KMS-11 (cell line): ENCODE measurements around the gene GGCX.
A peak's percentile ranks its signal among the peaks of the same experiment; 100 is the strongest.
"Not testable (repeated sequence)": the region's sequence is repeated elsewhere in the genome, so short reads cannot be mapped to it uniquely, and the experiment has no call there.

Source experiments
- H2AFZ ChIP-seq: fragments of 200-600 bp; sonication (generic); 2 replicates; pipeline ENCODE4 v1.6.1; 2016; ENCODE audit warnings: antibody characterized with exemption, mixed run types, low read depth
- H3K27ac ChIP-seq: fragments of 200-600 bp; sonication (generic); 2 replicates; pipeline ENCODE4 v1.6.1; 2016; ENCODE audit warnings: mild to moderate bottlenecking, mixed run types
- H3K27me3 ChIP-seq: fragments of 200-600 bp; sonication (generic); 2 replicates; pipeline ENCODE4 v1.6.1; 2017; ENCODE audit warnings: mild to moderate bottlenecking, low read depth, mixed run types, moderate library complexity; ENCODE audit not compliant: insufficient read depth
- H3K36me3 ChIP-seq: fragments of 200-600 bp; sonication (generic); 2 replicates; pipeline ENCODE4 v1.6.1; 2017; ENCODE audit warnings: mild to moderate bottlenecking, mixed run types; ENCODE audit not compliant: insufficient read depth
- H3K4me1 ChIP-seq: fragments of 200-600 bp; sonication (generic); 2 replicates; pipeline ENCODE4 v1.6.1; 2016; ENCODE audit warnings: mild to moderate bottlenecking, low read depth, mixed run types; ENCODE audit not compliant: poor library complexity, severe bottlenecking
- H3K4me2 ChIP-seq: fragments of 200-600 bp; sonication (generic); 2 replicates; pipeline ENCODE4 v1.7.0; 2016; ENCODE audit warnings: mild to moderate bottlenecking, mixed run types
- H3K4me3 ChIP-seq: fragments of 200-600 bp; sonication (generic); IDR thresholded peaks from 2 replicates; pipeline ENCODE4 v1.6.1; 2017; ENCODE audit warnings: low read depth, low read length, mixed read lengths; ENCODE audit not compliant: insufficient read depth
- H3K79me2 ChIP-seq: fragments of 200-600 bp; sonication (generic); 2 replicates; pipeline ENCODE4 v1.6.1; 2016; ENCODE audit warnings: low read depth, mixed run types; ENCODE audit not compliant: insufficient read depth
- H3K9ac ChIP-seq: fragments of 200-600 bp; sonication (generic); 2 replicates; pipeline ENCODE4 v1.6.1; 2016; ENCODE audit warnings: mild to moderate bottlenecking, mixed run types
- H4K20me1 ChIP-seq: fragments of 200-600 bp; sonication (generic); 2 replicates; pipeline ENCODE4 v1.6.1; 2016; ENCODE audit warnings: mild to moderate bottlenecking, mixed run types; ENCODE audit not compliant: insufficient read depth
- CTCF ChIP-seq: fragments of 200-600 bp; sonication (generic); conservative IDR thresholded peaks from 2 replicates; pipeline ENCODE4 v1.6.1; 2017; ENCODE audit warnings: low read depth, mild to moderate bottlenecking, antibody characterized with exemption, low read length, moderate library complexity, mixed read lengths

GGCX gene

DNA sequence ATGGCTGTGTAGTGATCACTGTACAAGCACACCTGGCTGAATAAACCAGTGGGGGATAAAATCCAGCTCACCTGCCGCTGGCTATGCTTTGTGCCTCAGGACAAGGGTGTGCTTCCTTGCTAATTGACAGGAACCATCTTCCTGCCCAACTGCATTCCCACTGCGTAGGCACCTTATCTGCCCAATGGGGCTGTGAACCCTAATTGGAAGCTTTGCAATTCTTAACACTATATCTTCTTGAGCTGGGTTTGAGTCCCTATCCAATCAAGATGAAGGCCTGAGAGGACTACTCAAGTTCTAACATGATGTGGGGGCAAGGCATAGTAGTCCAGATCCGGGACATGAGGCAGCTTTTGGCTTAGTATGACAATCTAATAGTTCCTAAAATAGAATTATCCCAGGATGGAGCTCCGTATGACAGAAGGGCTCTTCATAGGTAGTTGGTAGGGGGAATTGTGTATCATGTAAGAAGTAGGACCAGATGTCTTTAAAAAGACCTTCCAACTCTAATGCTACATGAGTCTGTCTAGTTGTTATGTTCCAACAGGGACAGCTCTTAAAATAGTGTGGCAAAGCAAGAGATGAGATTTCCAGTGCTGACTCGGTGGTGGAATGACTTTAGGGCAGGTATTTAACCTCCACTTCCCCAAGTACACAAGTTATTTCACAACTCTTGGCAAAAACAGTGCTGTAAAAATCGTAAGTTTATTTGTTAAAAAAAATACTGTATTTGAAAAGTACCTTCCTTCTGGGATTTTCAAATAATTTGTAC, 43.5 kb upstream of the GGCX start:
- Histone ChIP-seq H3K27me3 (no peaks in the 10 kb centered on the region), H2AFZ (no peak overlapping the region), H3K4me3 (no peak overlapping the region), H3K9ac (no peak overlapping the region), H3K4me2 (no peak overlapping the region), H3K27ac (no peak overlapping the region), H4K20me1 (no peaks in the 10 kb centered on the region), H3K36me3 (no peaks in the 10 kb centered on the region), H3K79me2 (no peaks in the 10 kb centered on the region), H3K4me1 (peaks cover 17% of the 10 kb centered on the region)
- TF ChIP-seq CTCF: no peak

GRCh38 chr2:85604133-85604444, 42.8 kb upstream of the GGCX start:
- not testable (repeated sequence) for H3K4me2 ChIP-seq, H4K20me1 ChIP-seq, H2AFZ ChIP-seq, H3K27ac ChIP-seq, H3K9ac ChIP-seq, H3K79me2 ChIP-seq, H3K27me3 ChIP-seq, H3K36me3 ChIP-seq, H3K4me3 ChIP-seq
- H3K4me1 ChIP-seq: peaks cover 17% of the 10 kb centered on the region

DNA sequence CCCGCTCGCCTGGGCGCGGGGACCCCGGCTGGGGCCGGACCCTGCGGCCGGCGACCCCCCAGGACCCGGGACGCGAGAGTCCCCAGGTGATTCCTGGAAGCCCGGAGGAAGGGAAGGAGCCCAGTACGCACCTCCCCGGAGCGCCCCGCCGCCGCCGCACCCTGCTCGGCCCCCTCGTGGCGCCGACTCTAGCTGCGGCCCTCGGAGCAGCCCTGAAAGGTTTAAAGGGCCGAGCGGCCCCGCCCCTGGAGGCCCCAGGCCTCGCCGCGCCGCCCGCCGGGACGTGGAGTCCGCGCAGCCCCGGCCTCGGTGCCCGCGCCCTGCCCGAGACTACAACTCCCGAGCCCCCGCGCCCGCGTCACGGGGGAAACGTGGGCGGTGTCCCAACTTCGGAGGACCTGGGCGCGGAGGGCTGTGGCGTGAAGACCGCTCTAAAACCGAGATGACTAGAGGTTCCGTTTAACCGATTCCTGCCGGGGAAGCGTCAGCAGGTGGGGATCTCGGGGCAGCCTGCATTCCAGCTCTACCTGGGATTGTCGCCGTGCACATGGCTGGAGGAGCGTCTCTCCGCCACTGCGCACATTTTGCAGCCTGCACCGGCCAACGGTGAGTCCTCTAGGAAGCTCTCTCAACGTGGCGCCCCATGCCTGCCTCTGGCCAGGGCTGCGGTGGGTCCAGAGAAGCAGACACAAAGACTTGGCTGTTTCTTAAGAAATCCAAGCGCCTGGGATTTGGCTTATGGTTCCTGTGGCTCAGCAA, 41.4 kb upstream of the GGCX start, which contains the start of gene TMEM150A:
Gene TMEM150A (minus strand): TSS at position 223 of the 759 bp plus-strand sequence. CDS start 750 bp downstream, outside the sequence.
- Histone ChIP-seq H2AFZ (peak within 1 kb of the TSS; percentile 80), H3K36me3 (no peaks in the 10 kb centered on the region), H3K27ac (no peak within 1 kb of the TSS), H3K4me1 (peaks cover 17% of the 10 kb centered on the region), H4K20me1 (no peaks in the 10 kb centered on the region), H3K4me3 (peak within 1 kb of the TSS; percentile 92), H3K79me2 (no peaks in the 10 kb centered on the region), H3K4me2 (peak within 1 kb of the TSS; percentile 67), H3K27me3 (no peaks in the 10 kb centered on the region), H3K9ac (peak within 1 kb of the TSS; percentile 41; the same call in 1 of the 2 replicates)
- TF ChIP-seq CTCF: no peak

DNA sequence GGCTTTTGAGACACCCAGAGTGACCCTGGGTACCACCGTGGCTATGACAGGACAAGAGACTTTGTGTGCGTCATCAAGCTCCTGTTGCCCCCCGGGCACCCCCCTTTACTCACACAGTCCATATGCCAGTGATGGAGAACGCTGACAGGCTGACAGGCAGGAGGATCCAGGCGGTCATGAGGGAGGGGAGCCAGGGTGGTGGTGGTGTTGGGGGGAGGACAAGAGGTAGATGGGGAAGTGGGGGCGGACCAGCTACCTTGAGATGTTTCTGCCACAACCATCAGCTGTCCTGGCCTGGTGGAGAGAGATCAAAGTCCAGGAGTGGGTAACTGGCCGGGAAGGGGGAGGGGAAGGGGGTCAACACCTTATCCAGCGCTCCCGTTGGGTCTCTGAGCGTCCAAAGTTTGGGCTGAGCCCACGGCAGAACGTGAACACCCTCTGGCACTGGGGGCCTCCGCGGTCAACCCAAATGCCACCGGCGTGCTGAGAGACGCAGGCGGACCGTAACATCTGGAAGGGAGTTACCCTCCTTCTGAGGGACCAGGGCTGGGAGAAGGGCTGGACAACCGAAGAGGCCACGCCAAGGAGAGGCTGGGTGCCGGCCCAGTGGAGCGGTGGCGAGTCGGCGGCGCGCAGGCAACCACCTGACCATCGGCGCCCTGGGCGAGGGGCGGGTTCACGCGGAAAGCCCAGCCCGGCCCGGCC, 40.6 kb upstream of the GGCX start:
- no peak overlapping the region for H3K27ac ChIP-seq
- no peaks in the 10 kb centered on the region for H3K36me3 ChIP-seq

More for the DNA sequence above, 40.6 kb upstream of the GGCX start:
- H4K20me1 ChIP-seq: no peaks in the 10 kb centered on the region
- peak overlapping the region; percentile 67 for H3K4me2 ChIP-seq
- peak overlapping the region; percentile 41; the same call in 1 of the 2 replicates for H3K9ac ChIP-seq
- peak overlapping the region; percentile 80 for H2AFZ ChIP-seq
- TF ChIP-seq CTCF: no peak
- H3K4me3 ChIP-seq: peak overlapping the region; percentile 60
- peaks cover 23% of the 10 kb centered on the region for H3K4me1 ChIP-seq
- peaks cover 2% of the 10 kb centered on the region; the same call in 1 of the 2 replicates for H3K79me2 ChIP-seq
- no peaks in the 10 kb centered on the region for H3K27me3 ChIP-seq
